Measurements from ENCODE around the gene DCPS.
"Not testable (repeated sequence)": the region's sequence is repeated elsewhere in the genome, so short reads cannot be mapped to it uniquely, and the experiment has no call there.

DCPS gene

GRCh38 chr11:126360049-126360446, 56.2 kb downstream of the DCPS start:
- no peak for DNase-seq (ENCODE audit: low read depth in 2 of 2)

- no peak for DNase-seq (ENCODE audit: low read depth in 2 of 2)
Observed at GRCh38 chr11:126361400-126361799, 57.5 kb downstream of the DCPS start.

- DNase-seq (ENCODE audit: low read depth in 2 of 2) = no peak
Observed at GRCh38 chr11:126362879-126363655, 59.2 kb downstream of the DCPS start.

DNA sequence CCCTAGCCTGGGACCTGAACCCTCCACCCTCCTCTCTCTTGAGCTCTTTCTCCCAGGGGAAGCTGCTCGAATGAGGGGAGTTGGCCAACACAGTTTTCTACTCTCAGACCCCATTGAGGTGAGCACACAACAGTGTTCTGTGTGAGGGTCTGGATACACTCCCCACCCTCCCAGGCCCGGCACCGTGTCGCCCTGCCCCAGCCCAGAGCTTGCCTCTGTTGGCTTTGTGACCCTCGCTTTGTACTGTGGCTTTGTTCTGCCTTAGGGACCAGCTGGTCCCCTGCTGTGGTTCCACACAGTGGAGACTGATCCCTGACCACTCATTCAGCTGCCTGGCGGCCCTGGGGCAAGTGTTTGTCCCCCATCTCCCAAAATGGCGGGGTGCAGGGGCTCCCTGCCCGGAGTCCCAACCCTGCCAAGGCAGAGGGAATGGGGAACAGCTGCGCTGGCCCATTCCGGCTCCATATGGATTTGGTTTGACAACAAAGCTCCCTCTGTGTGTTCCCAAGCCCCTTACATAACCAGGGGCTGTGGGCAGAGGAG, 59.9 kb downstream of the DCPS start:
- DNase-seq (ENCODE audit: low read depth in 2 of 2) = no peak

- not testable (repeated sequence) for DNase-seq (ENCODE audit: low read depth in 2 of 2)
Observed at GRCh38 chr11:126364735-126365134, 60.9 kb downstream of the DCPS start.

DNA sequence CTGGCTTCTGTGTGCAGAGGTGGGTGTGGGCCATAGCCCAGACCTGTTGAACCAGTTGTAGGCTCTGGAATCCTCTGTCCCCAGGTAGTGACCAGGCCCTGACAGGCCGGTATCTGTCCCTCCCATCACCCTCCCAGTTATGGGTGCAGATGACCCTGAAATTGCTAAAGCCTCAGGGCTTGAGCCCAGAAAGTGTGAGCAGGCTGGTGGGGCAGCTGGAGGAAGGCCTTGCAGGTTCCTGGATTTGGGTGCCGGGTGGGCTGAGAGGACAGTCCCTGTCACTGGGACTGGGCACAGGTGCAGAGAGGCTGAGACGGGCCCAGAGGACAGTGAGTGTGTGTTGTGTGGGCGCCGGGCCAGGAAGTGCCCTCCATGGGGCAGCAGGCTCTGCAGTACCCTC, 61.6 kb downstream of the DCPS start:
- DNase-seq (ENCODE audit: low read depth in 2 of 2) = not testable (repeated sequence)

GRCh38 chr11:126366064-126366822, 62.4 kb downstream of the DCPS start:
- DNase-seq (ENCODE audit: low read depth in 2 of 2) = no peak

GRCh38 chr11:126366823-126367654, 63.2 kb downstream of the DCPS start:
- DNase-seq (ENCODE audit: low read depth in 2 of 2) = not testable (repeated sequence)

GRCh38 chr11:126367806-126368205, 63.9 kb downstream of the DCPS start:
- not testable (repeated sequence) for DNase-seq (ENCODE audit: low read depth in 2 of 2)

DNA sequence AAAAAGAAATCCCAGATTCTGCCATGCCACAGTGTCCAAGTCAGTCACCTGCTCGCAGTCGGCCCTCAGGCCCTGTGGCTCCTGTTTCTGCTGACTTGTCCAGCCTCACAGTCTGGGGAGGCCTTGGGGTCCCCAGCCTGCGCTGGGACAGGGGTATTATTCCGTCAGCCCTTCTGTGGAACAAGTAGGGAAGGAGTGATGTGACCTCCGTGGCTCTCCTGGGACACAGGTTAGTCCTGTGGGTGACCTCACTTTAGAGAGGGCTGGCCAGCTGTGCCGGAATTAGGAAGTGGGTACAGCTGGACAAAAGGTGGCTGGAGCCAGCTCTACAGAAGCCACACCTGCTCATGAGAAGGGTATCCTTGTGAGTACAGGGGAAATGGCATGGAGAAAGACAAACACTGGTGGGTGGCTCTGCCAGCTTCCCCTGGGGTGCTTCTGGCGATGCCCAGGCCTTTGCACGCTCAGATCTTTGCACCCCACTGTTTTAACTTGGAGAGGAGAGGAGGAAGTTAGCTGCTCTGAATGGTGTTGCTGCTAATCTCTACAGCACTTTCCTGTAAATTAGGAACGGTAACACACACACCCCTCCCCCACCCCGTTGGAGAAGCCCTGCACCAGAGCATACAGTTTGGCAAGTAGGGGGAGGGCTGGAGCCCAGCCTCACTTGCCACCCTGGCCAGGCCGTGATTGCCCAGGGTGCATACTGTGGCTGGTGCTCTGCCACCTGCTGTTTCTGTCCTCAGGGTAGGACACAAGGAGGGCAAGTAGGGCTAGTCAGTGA, 64.7 kb downstream of the DCPS start:
- not testable (repeated sequence) for DNase-seq (ENCODE audit: low read depth in 2 of 2)

DNA sequence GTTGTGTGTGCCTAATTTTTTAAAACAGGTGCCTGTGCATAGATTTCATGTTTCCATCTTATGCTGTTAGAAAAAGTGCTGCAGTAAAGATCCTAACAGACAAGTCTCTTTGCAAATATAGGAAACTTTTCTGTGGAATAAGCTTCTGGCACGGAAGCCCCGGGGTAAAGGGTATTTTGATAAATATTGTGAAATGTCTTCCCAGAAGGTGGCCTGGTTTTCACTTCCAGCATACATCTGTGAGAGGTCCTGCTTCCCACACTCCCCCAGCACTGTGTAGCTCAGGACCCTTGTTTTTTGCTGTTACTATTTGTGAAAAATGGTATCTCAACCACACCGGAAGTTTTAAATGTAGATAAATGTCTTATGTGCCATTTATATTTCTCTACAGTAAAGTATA, 66.2 kb downstream of the DCPS start:
- no peak for DNase-seq (ENCODE audit: low read depth in 2 of 2)

DNA sequence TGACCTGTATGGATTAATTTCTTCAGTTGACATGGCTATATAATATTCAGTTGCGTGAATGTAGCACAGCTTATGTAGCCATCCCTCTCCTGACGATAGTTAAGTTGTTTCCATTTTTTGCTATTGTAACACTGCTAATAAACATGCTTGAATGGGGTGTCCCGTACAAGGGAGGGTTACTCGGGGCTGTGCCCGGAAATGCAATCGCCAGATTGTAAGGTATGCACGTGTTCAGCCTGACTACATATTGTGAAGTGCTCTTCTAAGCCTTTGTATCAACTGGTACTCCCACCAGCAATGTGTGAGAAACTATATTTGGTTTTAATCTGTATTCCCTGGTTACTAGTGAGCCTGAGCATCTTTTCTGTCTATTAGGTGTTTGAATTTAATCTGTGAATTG, 67.7 kb downstream of the DCPS start:
- no peak for DNase-seq (ENCODE audit: low read depth in 2 of 2)

DNA sequence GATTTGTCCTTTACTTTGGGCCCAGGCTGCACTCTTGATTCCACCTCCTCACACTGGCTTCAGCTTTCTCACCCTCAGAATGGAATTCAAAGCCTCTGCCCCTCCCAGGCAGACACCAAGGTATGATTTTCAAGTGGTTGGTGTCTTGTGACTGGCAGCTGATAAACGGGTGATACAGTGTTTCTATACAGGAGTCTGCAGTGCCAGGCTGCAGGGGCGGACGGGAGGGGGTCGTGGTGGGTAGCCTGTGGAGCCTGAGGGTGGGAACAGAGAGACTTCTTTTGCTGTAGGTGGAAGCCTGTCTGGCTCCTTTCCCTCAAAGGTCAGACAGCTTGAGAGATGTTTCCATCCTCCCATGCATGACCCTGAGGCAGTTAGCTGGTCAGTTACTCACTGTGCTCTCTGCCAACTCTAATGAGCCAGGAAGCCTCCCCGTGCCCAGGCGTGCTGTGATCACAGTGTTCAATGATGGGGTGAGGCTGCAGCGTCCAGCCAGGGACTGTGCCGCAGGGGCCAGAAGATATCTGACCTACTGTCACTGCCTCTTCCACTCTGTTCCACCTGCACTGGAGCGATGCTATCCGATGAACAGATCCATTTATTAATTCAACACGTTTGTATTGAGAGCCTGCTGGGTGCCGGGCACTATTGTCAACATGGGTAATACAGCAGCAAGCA, 69.7 kb downstream of the DCPS start:
- DNase-seq (ENCODE audit: low read depth in 2 of 2) = not testable (repeated sequence)

DNA sequence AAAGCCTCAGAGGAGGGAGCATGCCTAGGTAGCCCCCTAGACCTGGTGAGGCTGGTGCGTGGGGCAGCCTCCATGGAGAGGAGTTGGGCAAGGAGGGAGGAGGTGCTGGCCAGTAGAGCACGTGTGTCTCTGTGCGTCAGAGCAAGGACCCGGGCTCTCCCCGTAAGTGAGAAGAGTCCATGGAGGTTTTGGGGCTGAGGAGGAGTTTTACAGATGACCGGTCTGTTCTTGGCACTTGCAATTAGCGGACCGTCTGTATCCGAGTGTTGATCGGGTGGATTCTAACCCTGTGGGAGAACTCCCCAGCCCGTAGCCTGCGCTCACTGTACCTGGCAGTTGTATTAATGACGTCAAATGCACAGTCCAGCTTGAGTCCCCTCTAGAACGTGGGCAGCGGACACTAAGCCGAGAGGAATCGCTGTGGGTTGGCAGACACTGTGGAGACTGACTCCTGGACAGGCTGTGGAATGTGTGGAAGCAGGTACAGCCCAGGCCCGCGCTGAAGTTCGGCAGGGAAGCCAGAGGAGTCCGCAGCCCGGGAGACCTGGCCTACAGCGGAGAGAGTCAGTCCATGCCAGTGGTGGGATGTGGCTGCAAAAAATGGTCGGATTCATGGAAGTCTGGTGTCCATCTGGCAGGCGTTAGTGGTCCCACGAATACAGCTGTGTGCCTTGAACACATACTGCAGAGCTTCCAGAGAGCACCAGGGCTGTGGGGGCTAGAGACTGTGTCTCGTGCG, 70.9 kb downstream of the DCPS start:
- not testable (repeated sequence) for DNase-seq (ENCODE audit: low read depth in 2 of 2)

DNA sequence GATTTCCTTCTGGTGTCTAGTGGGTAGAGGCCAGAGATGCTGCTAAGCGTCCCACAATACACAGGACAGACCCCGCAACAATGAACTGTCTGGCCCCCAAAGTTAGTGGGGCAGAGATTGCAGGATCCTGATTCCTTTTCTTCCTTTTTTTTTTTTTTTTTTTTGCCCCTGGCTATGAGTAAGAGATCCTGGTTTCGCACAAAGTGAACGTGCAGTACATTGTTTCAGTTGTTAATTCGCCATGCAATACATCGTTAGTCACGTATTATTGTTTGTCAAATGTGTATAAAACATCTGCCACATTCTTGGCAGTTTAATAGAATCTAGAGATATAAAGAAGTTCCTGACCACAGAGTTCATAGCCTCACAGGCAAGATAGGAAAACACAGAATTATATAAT, 71.9 kb downstream of the DCPS start:
- no peak for DNase-seq (ENCODE audit: low read depth in 2 of 2)

DNA sequence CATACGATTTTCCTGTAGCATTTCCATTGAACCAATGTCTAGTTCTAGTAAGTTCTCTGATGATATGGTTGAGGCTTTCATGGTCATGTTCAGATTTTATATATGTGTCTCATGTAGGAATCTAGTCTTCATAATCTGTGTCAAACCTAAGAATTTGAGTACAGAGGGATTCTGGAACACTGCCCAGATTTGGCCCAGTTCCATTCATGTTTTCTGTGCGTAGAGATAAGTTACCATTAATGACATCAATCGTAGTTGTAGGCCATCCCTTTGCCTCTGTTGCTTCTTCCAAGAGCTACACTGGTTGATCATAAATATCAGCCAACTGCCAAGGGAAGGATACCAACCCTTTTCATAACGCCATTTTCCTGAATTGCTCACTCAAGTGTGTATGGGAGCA, 74.9 kb downstream of the DCPS start:
- no peak for DNase-seq (ENCODE audit: low read depth in 2 of 2)

DNA sequence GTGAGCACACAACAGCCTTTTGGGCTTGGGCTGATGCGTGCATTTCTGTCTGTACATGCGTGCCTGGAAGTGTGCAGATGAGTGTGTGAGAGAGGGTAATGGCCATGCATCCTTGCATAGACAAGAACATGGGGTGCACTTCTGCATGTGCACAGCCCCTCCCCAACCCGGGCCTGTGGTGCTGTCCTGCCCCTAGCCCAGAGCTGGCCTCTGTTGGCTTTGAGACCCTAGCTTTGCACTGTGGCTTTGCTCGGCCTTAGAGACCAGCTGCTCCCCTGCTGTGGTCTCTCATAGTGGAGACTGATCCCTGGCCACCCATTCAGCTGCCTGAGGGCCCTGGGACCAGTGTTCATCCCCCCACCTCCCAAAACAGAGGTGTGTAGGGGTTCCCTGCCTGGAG, 77.0 kb downstream of the DCPS start:
- DNase-seq (ENCODE audit: low read depth in 2 of 2) = no peak

- not testable (repeated sequence) for DNase-seq (ENCODE audit: low read depth in 2 of 2)
Observed at GRCh38 chr11:126381960-126382359, 78.1 kb downstream of the DCPS start.

DNA sequence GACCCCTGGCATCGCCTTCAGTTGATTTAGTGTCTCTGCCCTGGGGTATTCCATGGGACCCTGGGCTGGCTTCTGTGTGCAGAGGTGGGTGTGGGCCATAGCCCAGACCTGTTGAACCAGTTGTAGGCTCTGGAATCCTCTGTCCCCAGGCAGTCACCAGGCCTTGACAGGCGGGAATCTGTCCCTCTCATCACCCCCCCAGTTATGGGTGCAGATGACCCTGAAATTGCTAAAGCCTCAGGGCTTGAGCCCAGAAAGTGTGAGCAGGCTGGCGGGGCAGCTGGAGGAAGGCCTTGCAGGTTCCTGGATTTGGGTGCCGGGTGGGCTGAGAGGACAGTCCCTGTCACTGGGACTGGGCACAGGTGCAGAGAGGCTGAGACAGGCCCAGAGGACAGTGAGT, 78.8 kb downstream of the DCPS start:
- DNase-seq (ENCODE audit: low read depth in 2 of 2) = not testable (repeated sequence)

Measured in stimulated activated CD4-positive, alpha-beta T cell treated with anti-CD3 and anti-CD28 coated beads, Interleukin-12 subunit alpha, Interleukin-12 subunit beta, amount 100 ng/mL, for 24 hours (primary cell).